K562 (cell line): ENCODE results near the gene ZNF319. TPM values are rescaled to one million over a fixed set of nuclear protein-coding genes. Genes with fewer than 3 reads are reported as not detected.
A peak's percentile ranks its signal among the peaks of the same experiment; 100 is the strongest.

ENCODE experiments used
- ATAC-seq: fragments of 200-7000 bp; cut with Tn5 transposase; 3 replicates; pipeline ENCODE4 v1.9.1; 2020; ENCODE audit warnings: moderate library complexity
- BruUV-seq: library from RNA; stranded (reverse); fragments of 400-500 nt; replicated peaks from 2 replicates; lab custom pipeline; 2021; lab: Mats Ljungman, UMichigan
- CTCF ChIA-PET: fragments of 300-600 bp; formaldehyde crosslinking; extraction: SDS; loops from one replicate; lab custom pipeline; 2021; ENCODE audit warnings: low intra/inter-chr PET ratio; lab: Yijun Ruan, JAX
- POLR2A ChIA-PET: fragments of 300-600, 350-650 bp; sonication (Branson Sonifier 250); formaldehyde crosslinking; extraction: SDS; loops from one replicate; lab custom pipeline; 2021; ENCODE audit warnings: antibody characterized with exemption, inconsistent platforms; lab: Yijun Ruan, JAX
- DNase-seq, 4 experiments: peaks; one replicate each; pipeline versions ENCODE4 v3.0.0 to v3.0.0-alpha.2; 2011 to 2018; ENCODE audit warnings: low spot score in 3 of 4, mixed read lengths in 3 of 4; ENCODE audit errors: extremely low read depth in 1 of 4
- FAIRE-seq: peaks from 2 replicates; lab custom pipeline; 2011; peaks lifted over from hg19 to GRCh38; lab: Jason Lieb, UNC
- H2AFZ ChIP-seq: 2 replicates; pipeline ENCODE4 v1.6.0; 2011; ENCODE audit warnings: low read depth, low read length, control low read depth, inconsistent platforms
- H3K27ac ChIP-seq: fragments of 200-600 bp; 3 replicates; pipeline ENCODE4 v1.8.0; 2011; ENCODE audit warnings: low read depth, mild to moderate bottlenecking, control low read depth, inconsistent platforms, low read length, moderate library complexity, mixed read lengths; ENCODE audit errors: extremely low read depth
- H3K27me3 ChIP-seq, 2 experiments: fragments of 300-600 bp in 1 of 2; 2 replicates in 1 of 2; 3 replicates in 1 of 2; pipeline versions ENCODE4 v1.6.0 to v1.8.0; 2011; ENCODE audit warnings: inconsistent platforms in 2 of 2, low read length in 2 of 2, mild to moderate bottlenecking in 1 of 2, mixed read lengths in 1 of 2, moderate library complexity in 1 of 2; ENCODE audit not compliant: control insufficient read depth in 2 of 2, insufficient read depth in 2 of 2
- H3K36me3 ChIP-seq: fragments of 300-600 bp; 3 replicates; pipeline ENCODE4 v1.8.0; 2011; ENCODE audit warnings: mild to moderate bottlenecking, low read length, inconsistent platforms; ENCODE audit not compliant: control insufficient read depth, insufficient read depth
- H3K4me1 ChIP-seq, 2 experiments: fragments of 200-600 bp in 1 of 2; replicated peaks in 1 of 2; 2 replicates in 1 of 2; 3 replicates in 1 of 2; pipeline versions ENCODE4 v1.5.1 to v1.8.0; 2011; ENCODE audit warnings: inconsistent platforms in 2 of 2, low read length in 2 of 2, mild to moderate bottlenecking in 1 of 2, mixed read lengths in 1 of 2, moderate library complexity in 1 of 2; ENCODE audit not compliant: control insufficient read depth in 2 of 2, insufficient read depth in 2 of 2
- H3K4me2 ChIP-seq: 2 replicates; pipeline ENCODE4 v1.6.1; 2011; ENCODE audit warnings: low read length, control low read depth, inconsistent platforms, mixed read lengths; ENCODE audit not compliant: insufficient read depth
- H3K4me3 ChIP-seq: fragments of 200-600 bp; sonication (generic), shearing (Covaris generic); 2 replicates; pipeline ENCODE4 v1.5.1; 2016; ENCODE audit warnings: control low read depth, inconsistent platforms
- H3K79me2 ChIP-seq: fragments of 200-600 bp; 3 replicates; pipeline ENCODE4 v1.8.0; 2011; ENCODE audit warnings: low read length, inconsistent platforms; ENCODE audit not compliant: control insufficient read depth, insufficient read depth
- H3K9ac ChIP-seq, 2 experiments: 2 replicates each; pipeline versions ENCODE4 v1.6.0 to v1.6.1; 2011; ENCODE audit warnings: low read depth in 2 of 2, low read length in 2 of 2, control low read depth in 1 of 2, inconsistent platforms in 1 of 2, mild to moderate bottlenecking in 1 of 2, mixed read lengths in 1 of 2; ENCODE audit not compliant: insufficient read depth in 1 of 2
- H3K9me1 ChIP-seq: one replicate; pipeline ENCODE4 v1.6.0; 2011; ENCODE audit warnings: inconsistent platforms, mild to moderate bottlenecking, low read length, moderate library complexity; ENCODE audit not compliant: control insufficient read depth, insufficient read depth
- H3K9me3 ChIP-seq: replicated peaks from 2 replicates; pipeline ENCODE4 v1.5.1; 2011; ENCODE audit warnings: low read depth, low read length, inconsistent platforms; ENCODE audit not compliant: control insufficient read depth, insufficient read depth
- H4K20me1 ChIP-seq: replicated peaks from 2 replicates; pipeline ENCODE4 v1.6.1; 2011; ENCODE audit warnings: low read length, inconsistent platforms, mixed read lengths; ENCODE audit not compliant: control insufficient read depth, insufficient read depth
- MAFG ChIP-seq: fragments of 450-650 bp; conservative IDR thresholded peaks from 2 replicates; pipeline ENCODE4 v1.6.1; 2016; ENCODE audit warnings: missing genetic modification characterization, missing compliant biosample characterization
- NFE2 ChIP-seq: IDR thresholded peaks from 2 replicates; pipeline ENCODE4 v1.6.1; 2014; ENCODE audit warnings: antibody characterized with exemption, low read depth
- SPI1 ChIP-seq: IDR thresholded peaks from 2 replicates; pipeline ENCODE4 v1.6.1; 2011; ENCODE audit warnings: low read depth, low read length, control low read depth, borderline replicate concordance
- ZNF764 ChIP-seq: fragments of 250-450 bp; sonication (Bioruptor Pico); IDR thresholded peaks from 2 replicates; pipeline ENCODE4 v1.4.0; 2020; ENCODE audit warnings: low read depth, mild to moderate bottlenecking, moderate library complexity
- WGBS: fragments of 100-300 bp; shearing (Covaris generic); methylation state at CpG from one replicate; pipeline ENCODE4 v1.1.6; 2016; ENCODE audit warnings: low coverage, mixed read lengths; ENCODE audit not compliant: insufficient coverage; ENCODE audit errors: missing lambda C conversion rate; 5-methylcytosine and 5-hydroxymethylcytosine counted together
- in situ Hi-C: fragments of 300-500 bp; cut with MboI; formaldehyde crosslinking; loops from 4 replicates; pipeline ENCODE4 v1.15.0; 2018; ENCODE audit warnings: inconsistent platforms, mixed read lengths
- intact Hi-C: fragments of 100-400 bp; cut with micrococcal nuclease; formaldehyde crosslinking; loops from 2 replicates; pipeline ENCODE4 v1.14.2; 2022
- polyA plus RNA-seq, 8 experiments: library from polyadenylated mRNA; depleted of rRNA in 4 of 8; stranded (reverse) in 5 of 8; unstranded in 3 of 8; fragments of >200 nt; fragmentation: Nextera tagmentation in 2 of 8; fragmentation: Illumina TruSeq in 1 of 8; extraction: Ambion mirVana in 2 of 8; extraction: Trizol in 1 of 8; gene quantifications; 2 replicates each; pipeline versions ENCODE4 v1.2.1 to v1.2.3, GENCODE V29; 2011 to 2014; ENCODE audit warnings: inconsistent platforms in 1 of 8, missing spikeins in 1 of 8
- total RNA-seq, 7 experiments: library from RNA; depleted of rRNA in 6 of 7; stranded (reverse); fragments of >200 nt in 6 of 7; fragmentation: Illumina TruSeq in 2 of 7; extraction: Trizol in 2 of 7; gene quantifications; 2 replicates each; pipeline versions ENCODE4 v1.2.1 to v1.2.3, GENCODE V29; 2011 to 2021; ENCODE audit warnings: low replicate concordance in 1 of 7
- TF ChIP-seq, protein P1 (sequence below): sonication (generic); formaldehyde crosslinking; IDR thresholded peaks from 2 replicates; pipeline ENCODE4 v1.8.1; 2023; ENCODE audit warnings: missing genetic modification reagents, mild to moderate bottlenecking, borderline replicate concordance

Gene ZNF319
- total and polyA plus RNA-seq, 9 of the 15 experiments (the other 6 are each of a cell fraction or from before 2014, with no cell fraction given), result 0.20 to 5.7 (median 1.4) TPM

- Histone ChIP-seq H3K36me3 (no peaks in the 10 kb centered on the region), H2AFZ (no peak overlapping the region), H3K9ac (peak overlapping the region in 1 of 2 experiments; percentile 50; a peak in 1 of 4 replicates), H3K4me2 (no peak overlapping the region), H3K9me3 (no peaks in the 10 kb centered on the region; the same call in 1 of the 2 replicates), H3K79me2 (no peaks in the 10 kb centered on the region), H3K27ac (no peak overlapping the region), H4K20me1 (no peaks in the 10 kb centered on the region), H3K9me1 (no peaks in the 10 kb centered on the region), H3K4me1 (peaks cover 0 to 8% of the 10 kb centered on the region in 2 experiments; a peak in 3 of 5 replicates), H3K4me3 (no peak overlapping the region), H3K27me3 (no peaks in the 10 kb centered on the region)
- no peak for DNase-seq
- TF ChIP-seq ZNF764 (no peak), SPI1 (peak; percentile 37; the same call in 1 of the 2 replicates)
- ChIA-PET POLR2A (interaction anchor here (1.0 kb wide), 1 partner anchor 10 kb away, joined by 3 read pairs; no protein-coding TSS in a partner anchor), CTCF (no interaction called here)
- FAIRE-seq, result no peak
- ATAC-seq, result no peak
- intact Hi-C loops, result no loop called here
- no TSS peak for BruUV-seq
- in situ Hi-C loops, result no loop called here
- 80% methylated on average over 9 of the region's 9 CpGs for WGBS
Measured at GRCh38 chr16:57966986-57967385, 33.5 kb downstream of the ZNF319 start.

DNA sequence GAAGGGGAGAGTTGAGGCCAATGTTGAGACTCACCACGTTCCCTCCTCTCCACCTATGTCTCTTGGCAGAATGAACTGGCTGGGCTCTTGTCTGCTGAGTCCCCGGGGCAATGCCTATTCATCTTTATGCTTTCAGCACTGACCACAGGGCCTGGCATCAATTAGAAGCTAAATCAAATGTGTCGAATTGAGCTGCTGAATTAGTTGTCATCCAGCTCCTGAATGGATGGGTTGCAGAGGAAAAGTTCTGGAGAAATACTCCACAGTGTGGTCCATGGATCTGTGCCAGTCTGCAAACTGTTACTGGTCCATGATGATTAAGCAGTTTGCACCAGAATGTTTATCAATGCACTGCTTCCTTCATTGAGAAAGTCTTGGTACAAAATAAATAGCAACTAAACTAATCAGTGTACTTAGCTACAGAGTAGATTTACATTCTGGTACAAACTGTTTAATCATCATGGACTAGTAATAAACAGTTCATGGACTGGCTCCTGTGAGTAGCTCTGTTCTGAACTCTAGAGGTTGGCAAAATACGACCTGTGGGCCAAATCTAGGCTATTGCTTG is 34.2 kb downstream of the ZNF319 start:
- BruUV-seq, result no TSS peak
- Histone ChIP-seq H4K20me1 (no peaks in the 10 kb centered on the region), H3K4me2 (no peak overlapping the region), H3K27ac (no peak overlapping the region), H3K79me2 (no peaks in the 10 kb centered on the region), H2AFZ (no peak overlapping the region), H3K27me3 (no peaks in the 10 kb centered on the region; a peak in 1 of 5 replicates), H3K36me3 (no peaks in the 10 kb centered on the region), H3K4me3 (no peak overlapping the region), H3K9ac (no peak overlapping the region), H3K4me1 (peaks cover 0 to 8% of the 10 kb centered on the region in 2 experiments; a peak in 3 of 5 replicates), H3K9me1 (no peaks in the 10 kb centered on the region), H3K9me3 (no peaks in the 10 kb centered on the region; the same call in 1 of the 2 replicates)
- DNase-seq, result no peak
- ATAC-seq, result no peak
- ChIA-PET CTCF (no interaction called here), POLR2A (interaction anchor here (0.5 kb wide), 1 partner anchor 77 kb away, joined by 3 read pairs; no protein-coding TSS in a partner anchor)
- intact Hi-C loops (no loop called here), in situ Hi-C loops (no loop called here)
- 15% methylated on average over 4 of the region's 4 CpGs for WGBS
- FAIRE-seq, result no peak
- TF ChIP-seq, protein P1, sequence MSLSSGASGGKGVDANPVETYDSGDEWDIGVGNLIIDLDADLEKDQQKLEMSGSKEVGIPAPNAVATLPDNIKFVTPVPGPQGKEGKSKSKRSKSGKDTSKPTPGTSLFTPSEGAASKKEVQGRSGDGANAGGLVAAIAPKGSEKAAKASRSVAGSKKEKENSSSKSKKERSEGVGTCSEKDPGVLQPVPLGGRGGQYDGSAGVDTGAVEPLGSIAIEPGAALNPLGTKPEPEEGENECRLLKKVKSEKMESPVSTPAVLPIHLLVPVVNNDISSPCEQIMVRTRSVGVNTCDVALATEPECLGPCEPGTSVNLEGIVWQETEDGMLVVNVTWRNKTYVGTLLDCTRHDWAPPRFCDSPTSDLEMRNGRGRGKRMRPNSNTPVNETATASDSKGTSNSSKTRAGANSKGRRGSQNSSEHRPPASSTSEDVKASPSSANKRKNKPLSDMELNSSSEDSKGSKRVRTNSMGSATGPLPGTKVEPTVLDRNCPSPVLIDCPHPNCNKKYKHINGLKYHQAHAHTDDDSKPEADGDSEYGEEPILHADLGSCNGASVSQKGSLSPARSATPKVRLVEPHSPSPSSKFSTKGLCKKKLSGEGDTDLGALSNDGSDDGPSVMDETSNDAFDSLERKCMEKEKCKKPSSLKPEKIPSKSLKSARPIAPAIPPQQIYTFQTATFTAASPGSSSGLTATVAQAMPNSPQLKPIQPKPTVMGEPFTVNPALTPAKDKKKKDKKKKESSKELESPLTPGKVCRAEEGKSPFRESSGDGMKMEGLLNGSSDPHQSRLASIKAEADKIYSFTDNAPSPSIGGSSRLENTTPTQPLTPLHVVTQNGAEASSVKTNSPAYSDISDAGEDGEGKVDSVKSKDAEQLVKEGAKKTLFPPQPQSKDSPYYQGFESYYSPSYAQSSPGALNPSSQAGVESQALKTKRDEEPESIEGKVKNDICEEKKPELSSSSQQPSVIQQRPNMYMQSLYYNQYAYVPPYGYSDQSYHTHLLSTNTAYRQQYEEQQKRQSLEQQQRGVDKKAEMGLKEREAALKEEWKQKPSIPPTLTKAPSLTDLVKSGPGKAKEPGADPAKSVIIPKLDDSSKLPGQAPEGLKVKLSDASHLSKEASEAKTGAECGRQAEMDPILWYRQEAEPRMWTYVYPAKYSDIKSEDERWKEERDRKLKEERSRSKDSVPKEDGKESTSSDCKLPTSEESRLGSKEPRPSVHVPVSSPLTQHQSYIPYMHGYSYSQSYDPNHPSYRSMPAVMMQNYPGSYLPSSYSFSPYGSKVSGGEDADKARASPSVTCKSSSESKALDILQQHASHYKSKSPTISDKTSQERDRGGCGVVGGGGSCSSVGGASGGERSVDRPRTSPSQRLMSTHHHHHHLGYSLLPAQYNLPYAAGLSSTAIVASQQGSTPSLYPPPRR, result no peak
- TF ChIP-seq NFE2, result peak; percentile 20; the same call in 1 of the 2 replicates
- TF ChIP-seq MAFG (tag), result peak; percentile 35; the same call in 1 of the 2 replicates
